Nephron progenitor cell (in vitro differentiated cells): ENCODE results near the gene PARD3B.

ENCODE experiments used
- DNase-seq: peaks from one replicate; pipeline ENCODE4 v3.0.0; 2021
- H3K27ac Mint-ChIP-seq: 2 replicates; pipeline ENCODE4 v1.8.0; 2021; ENCODE audit warnings: mild to moderate bottlenecking, moderate library complexity, mixed read lengths
- H3K27me3 Mint-ChIP-seq: 2 replicates; pipeline ENCODE4 v1.8.0; 2021; ENCODE audit warnings: mild to moderate bottlenecking, low read depth, mixed read lengths; ENCODE audit not compliant: poor library complexity
- H3K36me3 Mint-ChIP-seq: 2 replicates; pipeline ENCODE4 v1.8.0; 2021; ENCODE audit warnings: low read depth, mixed read lengths
- H3K4me1 Mint-ChIP-seq: 2 replicates; pipeline ENCODE4 v1.8.0; 2021; ENCODE audit warnings: mixed read lengths
- H3K4me3 Mint-ChIP-seq: 2 replicates; pipeline ENCODE4 v1.8.0; 2021; ENCODE audit warnings: mild to moderate bottlenecking, moderate library complexity, mixed read lengths
- H3K9me3 Mint-ChIP-seq: 2 replicates; pipeline ENCODE4 v1.8.0; 2021; ENCODE audit warnings: mild to moderate bottlenecking, moderate library complexity, mixed read lengths
- CTCF ChIP-seq: fragments of 200-600 bp; sonication (generic); IDR thresholded peaks from 2 replicates; pipeline ENCODE4 v1.5.0; 2021; ENCODE audit warnings: antibody characterized with exemption

Gene PARD3B

DNA sequence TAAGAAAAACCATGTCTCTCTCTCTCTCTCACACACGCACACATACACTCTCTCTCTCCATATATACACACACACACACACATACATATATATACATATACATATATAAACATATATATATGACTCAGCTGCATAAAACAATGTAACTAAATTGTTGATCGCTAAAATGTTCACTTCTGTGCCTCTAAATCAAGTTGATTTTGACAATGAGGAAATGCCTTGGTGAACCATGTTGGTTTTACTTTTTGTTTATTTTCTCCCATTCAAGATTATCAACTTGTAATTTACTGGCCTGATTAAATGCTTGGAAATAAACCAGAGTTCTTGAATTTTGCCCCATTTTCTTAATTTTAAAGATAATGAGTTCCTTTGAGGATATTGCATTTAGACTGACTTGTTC is 500.4 kb downstream of the PARD3B start:
- Mint-ChIP-seq H3K36me3 (peaks cover 12% of the 10 kb centered on the region), H3K9me3 (peaks cover 14% of the 10 kb centered on the region), H3K27ac (no peak overlapping the region), H3K4me3 (no peak overlapping the region), H3K27me3 (no peaks in the 10 kb centered on the region), H3K4me1 (peaks cover 31% of the 10 kb centered on the region)
- no peak for DNase-seq
- no peak for TF ChIP-seq CTCF

DNA sequence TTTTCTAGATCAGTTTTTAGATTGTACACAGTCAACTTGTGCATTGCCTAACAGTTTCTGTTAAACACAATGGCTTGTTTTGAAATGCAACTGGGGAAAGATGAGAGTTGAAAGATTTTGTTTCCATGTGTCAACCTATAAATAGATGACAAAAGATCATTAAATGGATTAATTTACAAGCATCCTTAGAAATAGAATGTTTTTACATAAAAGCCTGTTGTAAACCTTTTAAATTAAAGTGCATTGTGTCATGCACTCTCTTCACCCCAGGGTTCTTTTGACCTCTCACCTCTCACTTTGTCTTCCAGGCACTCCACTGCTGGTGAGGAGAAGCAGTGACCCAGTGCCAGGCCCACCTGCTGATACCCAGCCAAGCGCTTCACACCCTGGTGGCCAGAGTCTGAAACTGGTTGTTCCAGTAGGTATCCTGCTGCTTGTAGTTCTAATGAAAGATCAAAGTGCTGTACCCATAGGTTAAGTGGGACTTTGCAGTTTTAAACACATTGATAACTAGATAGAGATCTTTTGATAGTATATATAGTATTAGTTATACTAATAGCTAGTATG is 502.1 kb downstream of the PARD3B start:
- Mint-ChIP-seq H3K27ac (no peak overlapping the region), H3K27me3 (no peaks in the 10 kb centered on the region), H3K4me1 (peaks cover 20% of the 10 kb centered on the region), H3K4me3 (no peak overlapping the region), H3K36me3 (peaks cover 12% of the 10 kb centered on the region), H3K9me3 (peaks cover 14% of the 10 kb centered on the region)
- DNase-seq = peak; percentile 44
- no peak for TF ChIP-seq CTCF

- H3K4me3 Mint-ChIP-seq = no peak overlapping the region
- no peak for TF ChIP-seq CTCF
- H3K4me1 Mint-ChIP-seq = peaks cover 23% of the 10 kb centered on the region
- no peak for DNase-seq
- peaks cover 7% of the 10 kb centered on the region for H3K36me3 Mint-ChIP-seq
- H3K27ac Mint-ChIP-seq = no peak overlapping the region
- peaks cover 9% of the 10 kb centered on the region for H3K9me3 Mint-ChIP-seq
- H3K27me3 Mint-ChIP-seq = no peaks in the 10 kb centered on the region
Observed at GRCh38 chr2:205051417-205051816, 506.1 kb downstream of the PARD3B start.

GRCh38 chr2:205052781-205053180 is 507.5 kb downstream of the PARD3B start:
- Mint-ChIP-seq H3K4me1 (peaks cover 12% of the 10 kb centered on the region), H3K27ac (no peak overlapping the region), H3K36me3 (peaks cover 8% of the 10 kb centered on the region), H3K9me3 (peaks cover 9% of the 10 kb centered on the region), H3K4me3 (no peak overlapping the region), H3K27me3 (no peaks in the 10 kb centered on the region)
- TF ChIP-seq CTCF = no peak
- DNase-seq = no peak

DNA sequence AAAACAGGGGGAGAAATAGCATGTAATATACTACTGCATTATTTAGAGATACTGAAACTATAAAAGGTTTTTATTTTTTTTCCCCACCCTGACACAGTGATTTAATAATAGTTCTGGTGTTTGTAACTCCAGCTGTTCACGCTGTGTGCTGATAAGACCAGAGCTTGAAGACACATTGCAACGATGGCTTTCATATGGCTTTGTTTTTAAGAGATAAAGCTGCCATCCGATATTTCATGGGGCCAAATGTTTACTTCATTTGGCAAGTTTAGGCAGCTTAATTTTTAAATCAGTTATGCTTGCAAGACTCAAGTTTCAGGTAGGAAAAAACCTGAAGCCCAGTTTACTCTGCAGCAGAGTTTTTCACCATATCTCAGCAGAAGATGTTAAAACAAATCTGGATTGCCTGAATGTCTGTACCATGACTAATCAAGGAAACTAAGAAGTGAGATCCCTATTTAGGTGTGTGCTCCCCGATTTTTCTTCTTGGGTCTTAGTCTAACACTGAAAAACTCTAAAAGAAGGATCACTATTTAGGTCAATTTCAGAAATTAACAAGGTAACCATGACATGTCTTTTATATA is 508.6 kb downstream of the PARD3B start:
- Mint-ChIP-seq H3K9me3 (peaks cover 17% of the 10 kb centered on the region), H3K36me3 (peaks cover 15% of the 10 kb centered on the region), H3K4me1 (peaks cover 12% of the 10 kb centered on the region), H3K27me3 (no peaks in the 10 kb centered on the region), H3K4me3 (no peak overlapping the region), H3K27ac (no peak overlapping the region)
- TF ChIP-seq CTCF = no peak
- no peak for DNase-seq

GRCh38 chr2:205054789-205055188 is 509.5 kb downstream of the PARD3B start:
- no peak for DNase-seq
- H3K27me3 Mint-ChIP-seq = no peaks in the 10 kb centered on the region

More at GRCh38 chr2:205054789-205055188, 509.5 kb downstream of the PARD3B start:
- H3K4me1 Mint-ChIP-seq = peaks cover 12% of the 10 kb centered on the region
- H3K9me3 Mint-ChIP-seq = peaks cover 19% of the 10 kb centered on the region
- no peak overlapping the region for H3K27ac Mint-ChIP-seq
- H3K4me3 Mint-ChIP-seq = no peak overlapping the region
- H3K36me3 Mint-ChIP-seq = peaks cover 16% of the 10 kb centered on the region
- TF ChIP-seq CTCF = no peak
